Upper lobe of left lung (tissue), 4 donors: ENCODE results near the gene UBAC1.
"Not testable (repeated sequence)": the region's sequence is repeated elsewhere in the genome, so short reads cannot be mapped to it uniquely, and the experiment has no call there.

Source experiments
- EP300 ChIP-seq, 4 donors: sonication (generic); formaldehyde crosslinking; IDR thresholded peaks; one replicate each; pipeline ENCODE4 v1.5.1; 2017; ENCODE audit warnings: antibody characterized with exemption in 4 of 4, control low read depth in 2 of 4
- POLR2A ChIP-seq, 4 donors: fragments of 450-650 bp; IDR thresholded peaks; one replicate each; pipeline ENCODE4 v1.5.1; 2016 to 2017; ENCODE audit warnings: antibody characterized with exemption in 4 of 4, mild to moderate bottlenecking in 2 of 4
- POLR2AphosphoS5 ChIP-seq, 2 donors: sonication (generic); formaldehyde crosslinking; IDR thresholded peaks; one replicate each; pipeline ENCODE4 v1.5.1; 2017; ENCODE audit warnings: antibody characterized with exemption in 2 of 2
- TF ChIP-seq, protein P1 (sequence below), 6 experiments: fragments of 450-650 bp in 4 of 6; fragments of 200-600 bp in 2 of 6; sonication (generic) in 2 of 6; IDR thresholded peaks; one replicate each; pipeline ENCODE4 v1.5.1; 2016 to 2019; ENCODE audit warnings: antibody characterized with exemption in 6 of 6

DNA sequence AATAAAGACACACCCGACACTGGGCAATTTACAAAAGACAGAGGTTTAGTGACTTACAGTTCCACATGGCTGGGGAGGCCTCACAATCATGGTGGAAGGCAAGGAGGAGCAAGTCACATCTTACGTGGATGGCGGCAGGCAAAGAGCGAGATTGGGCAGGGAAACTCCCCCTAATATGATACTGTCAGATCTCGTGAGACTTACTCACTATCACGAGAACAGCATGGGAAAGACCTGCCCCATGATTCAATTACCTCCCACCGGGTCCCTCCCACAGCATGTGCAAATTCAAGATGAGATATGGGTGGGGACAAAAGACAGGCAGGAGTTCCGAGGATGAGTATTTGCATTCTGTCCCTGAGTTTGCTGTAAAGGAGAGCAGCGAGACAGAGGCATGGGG, 49.9 kb downstream of the UBAC1 start:
- TF ChIP-seq, protein P1, sequence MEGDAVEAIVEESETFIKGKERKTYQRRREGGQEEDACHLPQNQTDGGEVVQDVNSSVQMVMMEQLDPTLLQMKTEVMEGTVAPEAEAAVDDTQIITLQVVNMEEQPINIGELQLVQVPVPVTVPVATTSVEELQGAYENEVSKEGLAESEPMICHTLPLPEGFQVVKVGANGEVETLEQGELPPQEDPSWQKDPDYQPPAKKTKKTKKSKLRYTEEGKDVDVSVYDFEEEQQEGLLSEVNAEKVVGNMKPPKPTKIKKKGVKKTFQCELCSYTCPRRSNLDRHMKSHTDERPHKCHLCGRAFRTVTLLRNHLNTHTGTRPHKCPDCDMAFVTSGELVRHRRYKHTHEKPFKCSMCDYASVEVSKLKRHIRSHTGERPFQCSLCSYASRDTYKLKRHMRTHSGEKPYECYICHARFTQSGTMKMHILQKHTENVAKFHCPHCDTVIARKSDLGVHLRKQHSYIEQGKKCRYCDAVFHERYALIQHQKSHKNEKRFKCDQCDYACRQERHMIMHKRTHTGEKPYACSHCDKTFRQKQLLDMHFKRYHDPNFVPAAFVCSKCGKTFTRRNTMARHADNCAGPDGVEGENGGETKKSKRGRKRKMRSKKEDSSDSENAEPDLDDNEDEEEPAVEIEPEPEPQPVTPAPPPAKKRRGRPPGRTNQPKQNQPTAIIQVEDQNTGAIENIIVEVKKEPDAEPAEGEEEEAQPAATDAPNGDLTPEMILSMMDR (IDR thresholded peaks at IDR 0.05), result not testable (repeated sequence)
- TF ChIP-seq POLR2AphosphoS5, POLR2A, EP300 (IDR thresholded peaks at IDR 0.05): not testable (repeated sequence)
